ENCODE results near the gene NECAP2.
A peak's percentile ranks its signal among the peaks of the same experiment; 100 is the strongest.
"Not testable (repeated sequence)": the region's sequence is repeated elsewhere in the genome, so short reads cannot be mapped to it uniquely, and the experiment has no call there.

NECAP2 gene

GRCh38 chr1:16500466-16500865, 59.9 kb downstream of the NECAP2 start:
- peak in 1 of 2 donors; percentile 19 for DNase-seq

GRCh38 chr1:16500975-16501374, 60.5 kb downstream of the NECAP2 start:
- DNase-seq = not testable (repeated sequence)

- not testable (repeated sequence) for DNase-seq
These were observed 60.9 kb downstream of the NECAP2 start for GRCh38 chr1:16501446-16501845.

- no peak for DNase-seq
These were observed 63.0 kb downstream of the NECAP2 start for GRCh38 chr1:16503494-16503893.

- not testable (repeated sequence) for DNase-seq
These were observed 65.3 kb downstream of the NECAP2 start for GRCh38 chr1:16505870-16506269.

GRCh38 chr1:16506364-16507136, 66.0 kb downstream of the NECAP2 start:
- DNase-seq = not testable (repeated sequence)

- peak in 1 of 2 donors; percentile 13 for DNase-seq
These were observed 68.4 kb downstream of the NECAP2 start for GRCh38 chr1:16508861-16509445.

All from CD4-positive, alpha-beta T cell treated with Interleukin-1 beta for 1 hour (primary cell).